Smooth muscle cell (in vitro differentiated cells): ENCODE data around the gene TTC1. TPM values are rescaled to one million over a fixed set of nuclear protein-coding genes. Genes with fewer than 3 reads are reported as not detected.

Experiments used
- DNase-seq: peaks from one replicate; lab custom pipeline; 2025; ENCODE audit not compliant: unreplicated experiment; lab: John Stamatoyannopoulos, UW
- H2AFZ ChIP-seq: fragments of 200-600 bp; sonication (generic); 2 replicates; pipeline ENCODE4 v1.6.0; 2016; ENCODE audit warnings: antibody characterized with exemption, low read depth, mild to moderate bottlenecking
- H3F3A ChIP-seq: fragments of 200-600 bp; sonication (generic); 2 replicates; pipeline ENCODE4 v1.6.0; 2017; ENCODE audit warnings: antibody characterized with exemption, low read depth
- H3K27ac ChIP-seq: fragments of 200-600 bp; sonication (generic); 2 replicates; pipeline ENCODE4 v1.5.1; 2016; ENCODE audit warnings: low read depth, mild to moderate bottlenecking
- H3K27me3 ChIP-seq: fragments of 200-600 bp; sonication (generic); 2 replicates; pipeline ENCODE4 v1.6.1; 2016; ENCODE audit warnings: low read depth, mild to moderate bottlenecking
- H3K36me3 ChIP-seq: fragments of 200-600 bp; sonication (generic); 2 replicates; pipeline ENCODE4 v1.5.1; 2016; ENCODE audit warnings: low read depth
- H3K4me1 ChIP-seq: fragments of 200-600 bp; sonication (generic); 2 replicates; pipeline ENCODE4 v1.5.1; 2016; ENCODE audit warnings: low read depth
- H3K4me2 ChIP-seq: fragments of 200-600 bp; sonication (generic); 2 replicates; pipeline ENCODE4 v1.6.0; 2016; ENCODE audit warnings: mild to moderate bottlenecking
- H3K4me3 ChIP-seq: fragments of 200-600 bp; sonication (generic); 2 replicates; pipeline ENCODE4 v1.5.1; 2016; ENCODE audit warnings: mild to moderate bottlenecking
- H3K79me2 ChIP-seq: fragments of 200-600 bp; sonication (generic); 2 replicates; pipeline ENCODE4 v1.6.0; 2016; ENCODE audit warnings: low read depth, mild to moderate bottlenecking
- H3K9ac ChIP-seq: fragments of 200-600 bp; sonication (generic); 2 replicates; pipeline ENCODE4 v1.6.0; 2016; ENCODE audit warnings: low read depth
- H3K9me3 ChIP-seq: fragments of 200-600 bp; sonication (generic); replicated peaks from 2 replicates; pipeline ENCODE4 v1.5.1; 2016; ENCODE audit warnings: low read depth
- H4K20me1 ChIP-seq: fragments of 200-600 bp; sonication (generic); 2 replicates; pipeline ENCODE4 v1.6.0; 2016; ENCODE audit warnings: low read depth
- CTCF ChIP-seq: fragments of 200-600 bp; sonication (generic); IDR thresholded peaks from 2 replicates; pipeline ENCODE4 v1.5.1; 2017; ENCODE audit warnings: borderline replicate concordance, mild to moderate bottlenecking, antibody characterized with exemption; ENCODE audit not compliant: insufficient read depth, poor library complexity, severe bottlenecking
- WGBS: methylation state at CpG from one replicate; pipeline ENCODE4 v1.1.7; 2016; ENCODE audit warnings: low lambda C conversion rate; 5-methylcytosine and 5-hydroxymethylcytosine counted together
- polyA plus RNA-seq: library from polyadenylated mRNA; unstranded; fragments of >200 nt; fragmentation: Nextera tagmentation; extraction: Ambion mirVana; gene quantifications from 2 replicates; pipeline ENCODE4 v1.2.1, GENCODE V29; 2016
- total RNA-seq: library from RNA; depleted of rRNA; stranded (reverse); fragments of >200 nt; gene quantifications from 2 replicates; pipeline ENCODE4 v1.2.3, GENCODE V29; 2014

The TTC1 gene
- total and polyA plus RNA-seq, 2 experiments from 2014 or later: 31.5 to 50.7 TPM

GRCh38 chr5:159990506-159990905, 18.4 kb upstream of the TTC1 start:
- WGBS: 89% methylated on average over 2 of the region's 2 CpGs
- DNase-seq: no peak

GRCh38 chr5:159992566-159992965, 16.4 kb upstream of the TTC1 start:
- Histone ChIP-seq H3K9ac (no peak overlapping the region), H3K4me1 (no peaks in the 10 kb centered on the region), H3K36me3 (no peaks in the 10 kb centered on the region), H3F3A (peaks cover 6% of the 10 kb centered on the region), H3K27ac (no peak overlapping the region), H2AFZ (no peak overlapping the region), H3K79me2 (no peaks in the 10 kb centered on the region), H3K27me3 (peaks cover 14% of the 10 kb centered on the region), H3K4me2 (no peak overlapping the region), H3K9me3 (no peaks in the 10 kb centered on the region), H4K20me1 (no peaks in the 10 kb centered on the region), H3K4me3 (no peak overlapping the region)
- no peak for DNase-seq
- WGBS: 100% methylated on average over 1 of the region's 1 CpG
- no peak for TF ChIP-seq CTCF

More at GRCh38 chr5:159990506-159990905, 18.4 kb upstream of the TTC1 start:
- peaks cover 2% of the 10 kb centered on the region for H3F3A ChIP-seq
- H3K27ac ChIP-seq: no peak overlapping the region
- H3K9ac ChIP-seq: no peak overlapping the region
- H3K4me3 ChIP-seq: no peak overlapping the region
- H4K20me1 ChIP-seq: no peaks in the 10 kb centered on the region
- H3K4me2 ChIP-seq: no peak overlapping the region
- no peak overlapping the region for H2AFZ ChIP-seq
- H3K36me3 ChIP-seq: no peaks in the 10 kb centered on the region
- H3K27me3 ChIP-seq: peaks cover 35% of the 10 kb centered on the region
- peak; percentile 10 for TF ChIP-seq CTCF
- H3K9me3 ChIP-seq: no peaks in the 10 kb centered on the region
- no peaks in the 10 kb centered on the region for H3K79me2 ChIP-seq
- H3K4me1 ChIP-seq: no peaks in the 10 kb centered on the region

GRCh38 chr5:159993194-159993593, 15.7 kb upstream of the TTC1 start:
- 96% methylated on average over 2 of the region's 2 CpGs for WGBS
- no peaks in the 10 kb centered on the region for H3K9me3 ChIP-seq
- no peaks in the 10 kb centered on the region for H3K79me2 ChIP-seq
- H2AFZ ChIP-seq: no peak overlapping the region
- H3K4me2 ChIP-seq: no peak overlapping the region
- peaks cover 8% of the 10 kb centered on the region for H3K27me3 ChIP-seq
- TF ChIP-seq CTCF: no peak
- H3K4me3 ChIP-seq: no peak overlapping the region
- H3K9ac ChIP-seq: no peak overlapping the region
- no peaks in the 10 kb centered on the region for H3K36me3 ChIP-seq
- H4K20me1 ChIP-seq: no peaks in the 10 kb centered on the region
- peaks cover 6% of the 10 kb centered on the region for H3F3A ChIP-seq
- DNase-seq: no peak
- no peak overlapping the region for H3K27ac ChIP-seq
- H3K4me1 ChIP-seq: no peaks in the 10 kb centered on the region

GRCh38 chr5:159995907-159996306, 13.0 kb upstream of the TTC1 start:
- no peak overlapping the region for H3K9ac ChIP-seq
- peak overlapping the region; percentile 55 for H3K4me2 ChIP-seq
- H4K20me1 ChIP-seq: no peaks in the 10 kb centered on the region
- 20% methylated on average over 3 of the region's 3 CpGs for WGBS
- no peaks in the 10 kb centered on the region for H3K36me3 ChIP-seq
- no peak overlapping the region for H3K4me3 ChIP-seq
- no peak for DNase-seq
- no peak overlapping the region for H2AFZ ChIP-seq
- H3K9me3 ChIP-seq: no peaks in the 10 kb centered on the region
- no peaks in the 10 kb centered on the region for H3K4me1 ChIP-seq
- TF ChIP-seq CTCF: no peak
- H3K27ac ChIP-seq: peak overlapping the region; percentile 60
- H3F3A ChIP-seq: peaks cover 6% of the 10 kb centered on the region
- no peaks in the 10 kb centered on the region for H3K79me2 ChIP-seq
- no peaks in the 10 kb centered on the region for H3K27me3 ChIP-seq
